HS-27A (cell line): ENCODE data around the gene HK3.

Experiments used
- DNase-seq: peaks from one replicate; pipeline ENCODE4 v3.0.0-alpha.2; 2012; ENCODE audit warnings: low read depth, missing footprints

The HK3 gene

GRCh38 chr5:176868731-176869130, 30.4 kb downstream of the HK3 start:
- no peak for DNase-seq

GRCh38 chr5:176868126-176868525, 31.0 kb downstream of the HK3 start:
- DNase-seq, result no peak

GRCh38 chr5:176866707-176867310, 32.3 kb downstream of the HK3 start:
- DNase-seq, result no peak

- no peak for DNase-seq
Measured at GRCh38 chr5:176865964-176866363, 33.2 kb downstream of the HK3 start.

- no peak for DNase-seq
Measured at GRCh38 chr5:176864755-176865154, 34.4 kb downstream of the HK3 start.

- no peak for DNase-seq
Measured at GRCh38 chr5:176863765-176864098, 35.4 kb downstream of the HK3 start.

- DNase-seq, result no peak
Measured at GRCh38 chr5:176863041-176863764, 35.9 kb downstream of the HK3 start.

GRCh38 chr5:176862330-176862995, 36.7 kb downstream of the HK3 start:
- DNase-seq, result no peak

GRCh38 chr5:176861276-176861675, 37.9 kb downstream of the HK3 start:
- DNase-seq, result no peak

GRCh38 chr5:176860381-176860780, 38.8 kb downstream of the HK3 start:
- no peak for DNase-seq

GRCh38 chr5:176859916-176860315, 39.2 kb downstream of the HK3 start:
- no peak for DNase-seq

- no peak for DNase-seq
Measured at GRCh38 chr5:176857894-176858273, 41.3 kb downstream of the HK3 start.

GRCh38 chr5:176857216-176857893, 41.8 kb downstream of the HK3 start:
- no peak for DNase-seq

- no peak for DNase-seq
Measured at GRCh38 chr5:176856746-176857145, 42.4 kb downstream of the HK3 start.

- DNase-seq, result no peak
Measured at GRCh38 chr5:176855598-176855997, 43.5 kb downstream of the HK3 start.

- DNase-seq, result no peak
Measured at GRCh38 chr5:176854164-176854563, 45.0 kb downstream of the HK3 start.

- no peak for DNase-seq
Measured at GRCh38 chr5:176853151-176853778, 45.9 kb downstream of the HK3 start.

GRCh38 chr5:176851871-176852658, 47.1 kb downstream of the HK3 start:
- no peak for DNase-seq

- DNase-seq, result no peak
Measured at GRCh38 chr5:176851380-176851779, 47.8 kb downstream of the HK3 start.

GRCh38 chr5:176850371-176851245, 48.5 kb downstream of the HK3 start:
- no peak for DNase-seq
